AG09319 (cell line): ENCODE measurements around the gene SNAI3.

Experiments used
- DNase-seq: peaks from one replicate; pipeline ENCODE4 v3.0.0-alpha.2; 2010; ENCODE audit warnings: low read depth; ENCODE audit errors: extremely low read depth
- CTCF ChIP-seq: IDR thresholded peaks from 2 replicates; pipeline ENCODE4 v1.5.1; 2011; ENCODE audit warnings: low read depth, mild to moderate bottlenecking, inconsistent platforms, low read length, moderate library complexity

Gene SNAI3

GRCh38 chr16:88725609-88726407, 39.5 kb upstream of the SNAI3 start:
- no peak for TF ChIP-seq CTCF
- DNase-seq: no peak

- no peak for TF ChIP-seq CTCF
- DNase-seq: no peak
Measured at GRCh38 chr16:88724855-88725555, 38.7 kb upstream of the SNAI3 start.

- DNase-seq: no peak
- TF ChIP-seq CTCF: no peak
Measured at GRCh38 chr16:88723911-88724310, 37.6 kb upstream of the SNAI3 start.

GRCh38 chr16:88723507-88723887, 37.2 kb upstream of the SNAI3 start:
- no peak for TF ChIP-seq CTCF
- DNase-seq: no peak

- TF ChIP-seq CTCF: no peak
Measured at GRCh38 chr16:88722784-88723506, 36.6 kb upstream of the SNAI3 start.

GRCh38 chr16:88721815-88722755, 35.8 kb upstream of the SNAI3 start:
- no peak for DNase-seq
- TF ChIP-seq CTCF: no peak

More at GRCh38 chr16:88722784-88723506, 36.6 kb upstream of the SNAI3 start:
- no peak for DNase-seq
